Activated CD4-positive, alpha-beta T cell treated with anti-CD3 and anti-CD28 coated beads for 36 hours (primary cell): Measurements from ENCODE around the gene TAS2R43. TPM values are rescaled to one million over a fixed set of nuclear protein-coding genes. Genes with fewer than 3 reads are reported as not detected.
A peak's percentile ranks its signal among the peaks of the same experiment; 100 is the strongest.
"Not testable (repeated sequence)": the region's sequence is repeated elsewhere in the genome, so short reads cannot be mapped to it uniquely, and the experiment has no call there.

Source experiments
- ATAC-seq: fragments of 200-7000 bp; cut with Tn5 transposase; one replicate; pipeline ENCODE4 v1.10.0; 2021; ENCODE audit warnings: mild to moderate bottlenecking, moderate library complexity
- CTCF ChIA-PET: fragments of 350-600 bp; sonication (Branson Sonifier 250); formaldehyde crosslinking; loops from one replicate; lab custom pipeline; 2021; ENCODE audit warnings: antibody characterized with exemption; lab: Charles Lee
- POLR2A ChIA-PET: fragments of 350-600 bp; sonication (Branson Sonifier 250); formaldehyde crosslinking; loops from one replicate; lab custom pipeline; 2021; ENCODE audit warnings: antibody characterized with exemption, inconsistent platforms; lab: Charles Lee
- DNase-seq: peaks from one replicate; pipeline ENCODE4 v3.0.0-alpha.2; 2020
- H3K27ac Mint-ChIP-seq: one replicate; pipeline ENCODE4 v1.8.0; 2021; ENCODE audit warnings: mixed read lengths
- H3K27me3 Mint-ChIP-seq: one replicate; pipeline ENCODE4 v1.8.0; 2021; ENCODE audit warnings: mixed read lengths
- H3K36me3 Mint-ChIP-seq: one replicate; pipeline ENCODE4 v1.8.0; 2021; ENCODE audit warnings: low read depth, mixed read lengths
- H3K4me1 Mint-ChIP-seq: one replicate; pipeline ENCODE4 v1.8.0; 2021; ENCODE audit warnings: mixed read lengths
- H3K4me3 Mint-ChIP-seq: one replicate; pipeline ENCODE4 v1.8.0; 2021; ENCODE audit warnings: mild to moderate bottlenecking, moderate library complexity, mixed read lengths
- H3K9me3 Mint-ChIP-seq: one replicate; pipeline ENCODE4 v1.8.0; 2021; ENCODE audit warnings: low read depth, mixed read lengths
- intact Hi-C, 2 experiments: fragments of 100-400 bp; cut with DNase I in 1 of 2; cut with micrococcal nuclease in 1 of 2; formaldehyde crosslinking; loops; one replicate each; pipeline versions ENCODE4 v1.14.2 to v1.15.1; 2022 to 2024; cut with DNase I, micrococcal nuclease
- total RNA-seq, 2 experiments: library from RNA; stranded (reverse); gene quantifications; one replicate each; pipeline ENCODE4 v1.2.3, GENCODE V29; 2021

The TAS2R43 gene
- total RNA-seq, 2 experiments from 2014 or later: 0.64 to 0.81 TPM

DNA sequence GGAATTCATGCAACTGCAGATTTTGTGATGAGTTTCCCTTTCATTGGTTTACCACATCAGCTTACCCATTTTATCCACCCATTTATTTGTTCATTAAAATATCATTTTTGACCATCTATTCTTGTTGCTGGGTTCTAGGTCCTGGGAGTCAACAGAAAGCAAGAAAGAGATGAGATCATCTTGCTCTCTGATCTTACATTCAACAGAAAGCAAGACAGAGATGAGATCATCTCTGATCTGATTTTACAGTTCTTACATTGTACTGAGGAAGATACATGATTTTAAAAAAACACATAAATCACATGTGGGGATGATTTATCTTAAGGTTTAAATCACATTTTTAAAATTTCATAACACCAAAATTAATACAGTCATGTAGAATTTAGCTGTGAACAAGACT, 32.3 kb downstream of the TAS2R43 start:
- H3K27me3 Mint-ChIP-seq: no peaks in the 10 kb centered on the region
- H3K27ac Mint-ChIP-seq: no peak overlapping the region
- H3K36me3 Mint-ChIP-seq: peaks cover 15% of the 10 kb centered on the region
- ChIA-PET CTCF (interaction anchor here (1.0 kb wide), 1 partner anchor 10 kb away, joined by 4 read pairs; no protein-coding TSS in a partner anchor), POLR2A (no interaction called here)
- ATAC-seq (peak; percentile 70), DNase-seq (no peak)
- peaks cover 16% of the 10 kb centered on the region for H3K4me1 Mint-ChIP-seq
- H3K4me3 Mint-ChIP-seq: no peak overlapping the region
- intact Hi-C loops: no loop called here
- no peaks in the 10 kb centered on the region for H3K9me3 Mint-ChIP-seq

DNA sequence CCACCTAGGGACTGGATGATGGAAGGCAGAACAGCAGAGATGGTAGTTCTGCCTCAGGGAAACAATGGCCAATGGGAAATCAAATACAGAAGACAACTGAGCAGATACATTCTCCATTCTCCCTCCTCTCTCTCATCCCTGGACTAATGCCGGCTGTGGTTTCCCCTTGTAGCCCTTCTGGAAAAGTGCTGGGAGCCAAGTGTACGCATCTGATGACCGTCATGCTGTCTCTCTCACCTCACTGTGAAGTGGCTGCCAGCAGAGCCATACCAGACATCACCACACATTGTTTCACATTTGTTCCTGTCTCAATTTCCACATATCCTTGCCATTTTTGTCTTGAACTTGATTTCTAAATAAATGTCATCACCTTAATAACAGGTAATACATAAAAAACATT, 33.1 kb downstream of the TAS2R43 start:
- intact Hi-C loops: no loop called here
- CTCF ChIA-PET: no interaction called here
- Mint-ChIP-seq H3K4me3 (no peak overlapping the region), H3K4me1 (peaks cover 14% of the 10 kb centered on the region), H3K9me3 (no peaks in the 10 kb centered on the region), H3K27ac (no peak overlapping the region), H3K36me3 (peaks cover 12% of the 10 kb centered on the region), H3K27me3 (no peaks in the 10 kb centered on the region)
- ATAC-seq: no peak
- POLR2A ChIA-PET: no interaction called here
- DNase-seq: no peak

DNA sequence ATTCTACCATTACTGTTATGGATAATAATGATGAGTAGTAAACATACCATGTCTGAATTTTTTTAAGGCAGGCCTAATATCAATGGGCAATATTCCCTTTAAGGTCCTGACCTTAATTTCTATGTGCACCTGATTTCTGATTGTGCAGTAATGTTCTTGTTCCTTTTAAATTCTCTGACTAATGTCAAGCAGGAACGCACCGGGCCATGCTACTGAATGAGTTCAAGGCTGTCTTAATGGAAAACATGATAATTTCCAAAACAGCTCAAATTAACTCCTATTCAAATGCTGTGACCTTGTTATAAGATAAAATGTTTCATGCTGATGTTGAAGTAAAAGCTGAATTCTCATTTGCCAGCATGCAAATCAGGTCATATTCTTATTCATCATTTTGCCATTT, 36.8 kb downstream of the TAS2R43 start:
- intact Hi-C loops: no loop called here
- ATAC-seq: no peak
- Mint-ChIP-seq H3K4me1 (peaks cover 4% of the 10 kb centered on the region), H3K4me3 (no peak overlapping the region), H3K27me3 (no peaks in the 10 kb centered on the region), H3K9me3 (peaks cover 14% of the 10 kb centered on the region), H3K27ac (no peak overlapping the region), H3K36me3 (peaks cover 29% of the 10 kb centered on the region)
- DNase-seq: no peak
- ChIA-PET POLR2A (no interaction called here), CTCF (no interaction called here)

DNA sequence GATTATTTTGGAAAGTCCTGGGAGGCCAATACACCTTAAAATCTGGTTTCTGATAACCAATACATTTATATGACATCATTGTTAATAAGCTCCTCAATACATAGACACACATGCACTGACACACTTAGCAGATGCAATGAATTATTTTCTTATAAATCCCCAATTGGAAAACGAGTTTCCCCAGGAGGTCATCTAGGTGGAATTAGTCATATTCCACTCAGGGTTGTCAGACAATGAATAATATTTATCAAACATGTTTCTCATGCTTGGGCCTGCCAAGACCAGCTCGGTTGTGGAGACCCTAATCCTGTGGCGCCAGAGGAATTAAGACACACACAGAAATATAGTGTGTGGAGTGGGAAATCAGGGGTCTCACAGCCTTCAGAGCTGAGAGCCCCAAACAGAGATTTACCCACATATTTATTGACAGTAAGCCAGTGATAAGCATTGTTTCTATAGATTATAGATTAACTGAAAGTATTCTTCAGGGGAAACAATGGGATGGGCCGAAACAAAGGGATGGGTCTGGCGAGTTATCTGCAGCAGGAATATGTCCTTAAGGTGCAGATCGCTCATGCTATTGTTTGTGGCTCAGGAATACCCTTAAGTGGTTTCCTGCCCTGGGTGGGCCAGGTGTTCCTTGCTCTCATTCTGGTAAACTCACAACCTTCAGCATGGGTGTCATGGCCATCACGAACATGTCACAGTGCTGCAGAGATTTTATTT, 42.1 kb downstream of the TAS2R43 start:
- H3K9me3 Mint-ChIP-seq: peaks cover 14% of the 10 kb centered on the region
- CTCF ChIA-PET, intact Hi-C loops, POLR2A ChIA-PET, H3K4me3 Mint-ChIP-seq, ATAC-seq, H3K4me1 Mint-ChIP-seq, H3K27ac Mint-ChIP-seq, H3K27me3 Mint-ChIP-seq, DNase-seq: not testable (repeated sequence)
- H3K36me3 Mint-ChIP-seq: peaks cover 45% of the 10 kb centered on the region

DNA sequence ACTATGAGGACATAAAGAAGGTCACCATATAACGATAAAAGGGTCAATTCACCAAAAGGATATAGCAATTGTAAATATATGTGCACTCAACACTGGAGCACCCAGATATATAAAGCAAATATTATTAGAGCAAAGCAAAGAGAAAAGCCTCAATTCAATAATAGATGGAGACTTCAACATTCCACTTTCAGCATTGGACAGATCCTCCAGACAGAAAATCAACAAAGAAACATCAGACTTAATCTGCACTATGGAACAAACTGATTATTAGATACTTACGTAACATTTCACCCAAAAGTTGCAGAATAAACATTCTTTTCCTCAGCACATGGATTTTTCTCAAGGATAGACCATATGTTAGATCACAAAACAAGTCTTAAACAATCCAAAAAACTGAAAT, 50.7 kb downstream of the TAS2R43 start:
- ATAC-seq, H3K4me3 Mint-ChIP-seq, H3K27ac Mint-ChIP-seq, CTCF ChIA-PET, H3K4me1 Mint-ChIP-seq, DNase-seq, H3K27me3 Mint-ChIP-seq, intact Hi-C loops, H3K9me3 Mint-ChIP-seq, POLR2A ChIA-PET: not testable (repeated sequence)
- peaks cover 42% of the 10 kb centered on the region for H3K36me3 Mint-ChIP-seq

Other genes with a start within 250 kb of the TAS2R43 start
- gene PRR4, start 242.8 kb downstream of the TAS2R43 start, total RNA-seq: 1 to 10 TPM; 1.3 to 2.1 TPM
- 10 to 100 TPM; 11.0 to 12.7 TPM for gene PRH1, start 208.1 kb downstream of the TAS2R43 start, total RNA-seq
- under 1 TPM; 0.27 to 0.35 TPM for gene TAS2R13, start 182.8 kb downstream of the TAS2R43 start, total RNA-seq
- not detected for gene PRH2, start 163.1 kb downstream of the TAS2R43 start, total RNA-seq
- gene TAS2R14, start 153.1 kb downstream of the TAS2R43 start, total RNA-seq: 1 to 10 TPM in 1 of 2 experiments, under 1 TPM in 1; 0.94 to 1.1 TPM
- under 1 TPM; 0.30 to 0.53 TPM for gene TAS2R50, start 105.4 kb downstream of the TAS2R43 start, total RNA-seq
- gene TAS2R20, start 94.0 kb downstream of the TAS2R43 start, total RNA-seq: 1 to 10 TPM; 1.2 to 1.4 TPM
- 1 to 10 TPM; 1.2 to 1.6 TPM for gene TAS2R19, start 69.7 kb downstream of the TAS2R43 start, total RNA-seq
- gene TAS2R31, start 60.9 kb downstream of the TAS2R43 start, total RNA-seq: 1 to 10 TPM in 1 of 2 experiments, under 1 TPM in 1; 0.44 to 1.6 TPM
- gene TAS2R46, start 30.0 kb downstream of the TAS2R43 start, total RNA-seq: under 1 TPM in 1 of 2 experiments, not detected in 1; 0.46 TPM
- 1 to 10 TPM in 1 of 2 experiments, under 1 TPM in 1; 0.87 to 1.4 TPM for gene TAS2R30, start 42.3 kb upstream of the TAS2R43 start, total RNA-seq
- 1 to 10 TPM; 6.8 to 7.9 TPM for gene SMIM10L1, start 78.9 kb upstream of the TAS2R43 start, total RNA-seq
- gene TAS2R42, start 94.6 kb upstream of the TAS2R43 start, total RNA-seq: not detected
- gene PRB3, start 177.4 kb upstream of the TAS2R43 start, total RNA-seq: not detected
- not detected for gene PRB4, start 218.1 kb upstream of the TAS2R43 start, total RNA-seq